GM21447 (cell line): Measurements from ENCODE around the gene UGT8.
A peak's percentile ranks its signal among the peaks of the same experiment; 100 is the strongest.

ENCODE experiments used
- ATAC-seq: cut with Tn5 transposase; IDR thresholded peaks from one replicate; pipeline ENCODE4 v1.9.1; 2021; ENCODE audit not compliant: unreplicated experiment

The UGT8 gene

DNA sequence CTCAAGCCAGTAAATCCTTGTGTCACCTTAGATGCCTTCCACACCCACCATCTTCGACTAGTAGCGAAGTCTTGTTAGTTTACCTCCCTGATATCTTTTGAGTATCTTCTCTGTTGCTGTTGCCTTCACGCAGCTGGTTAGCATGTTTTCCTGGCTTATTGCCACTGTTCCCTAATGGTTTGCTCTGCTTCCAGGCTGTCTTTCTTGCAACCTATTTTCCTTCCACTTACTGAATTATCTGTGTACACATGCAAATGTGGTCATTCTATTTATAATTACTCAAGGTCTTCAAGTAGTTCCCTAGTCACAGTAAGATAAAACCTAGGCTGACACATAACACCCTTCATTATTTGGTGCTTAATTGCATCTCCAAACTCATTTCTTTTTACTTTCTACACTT, 89.5 kb downstream of the UGT8 start:
- ATAC-seq, result no peak

- no peak for ATAC-seq
Measured at GRCh38 chr4:114690571-114690970, 92.0 kb downstream of the UGT8 start.

DNA sequence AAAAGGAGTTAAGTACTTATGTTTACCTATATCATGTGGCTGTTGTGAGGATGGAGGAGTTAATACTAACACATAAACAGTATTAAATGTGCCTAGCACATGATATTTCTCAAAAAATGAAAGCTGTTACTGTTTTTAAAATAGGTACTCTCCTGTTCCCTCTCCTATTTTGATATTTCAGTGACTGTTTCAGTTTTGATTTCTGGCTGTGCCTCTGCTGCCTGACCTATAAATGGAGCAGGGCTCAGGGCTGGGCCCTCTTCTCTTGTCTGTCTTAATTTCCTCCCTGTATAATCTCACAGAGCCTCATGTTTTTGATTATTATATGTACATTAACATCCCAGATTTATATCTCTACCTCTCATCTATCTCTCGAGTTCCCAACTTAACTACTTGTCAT, 93.3 kb downstream of the UGT8 start:
- peak; percentile 95 for ATAC-seq

GRCh38 chr4:114692958-114693357, 94.4 kb downstream of the UGT8 start:
- no peak for ATAC-seq

- ATAC-seq, result no peak
Measured at GRCh38 chr4:114694770-114695169, 96.2 kb downstream of the UGT8 start.

DNA sequence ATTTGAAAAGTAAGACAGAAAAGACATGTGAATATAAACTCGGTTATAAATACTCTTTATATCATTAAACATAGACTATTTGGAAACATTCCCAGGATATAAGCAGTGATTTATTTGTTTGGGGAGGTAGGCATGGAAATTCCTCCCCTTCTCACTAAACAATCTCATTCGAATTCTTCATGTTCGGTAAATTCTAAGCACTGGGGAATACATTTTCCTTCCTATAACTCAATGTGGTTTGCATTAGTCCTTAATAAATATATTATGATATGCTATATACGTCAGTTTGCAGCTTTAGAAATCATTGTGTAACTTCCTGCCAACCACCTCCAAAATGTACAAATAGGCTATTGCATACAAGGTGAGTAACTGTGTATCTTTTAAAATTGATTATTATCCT, 99.6 kb downstream of the UGT8 start:
- ATAC-seq, result no peak

DNA sequence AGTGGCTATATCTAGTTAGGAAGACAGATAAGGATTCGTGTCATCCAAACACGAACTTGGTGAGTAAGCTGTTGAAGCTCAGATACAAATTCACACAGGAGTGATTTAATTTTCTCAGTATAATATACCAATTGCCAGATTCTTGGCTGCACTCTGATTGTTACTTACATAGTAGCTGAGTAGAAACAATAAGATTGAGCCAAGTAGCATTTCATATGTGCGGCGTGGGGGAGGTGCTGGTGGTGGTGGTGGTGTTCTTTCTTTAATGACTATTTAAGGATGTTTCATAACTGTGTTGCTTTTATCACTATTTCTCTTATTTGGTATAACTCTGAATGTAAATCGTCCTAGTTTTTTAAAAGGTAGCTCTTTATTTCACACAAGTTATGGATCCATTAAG, 102.9 kb downstream of the UGT8 start:
- no peak for ATAC-seq

GRCh38 chr4:114717432-114717831, 118.8 kb downstream of the UGT8 start:
- ATAC-seq, result no peak

- ATAC-seq, result no peak
Measured at GRCh38 chr4:114725066-114725465, 126.5 kb downstream of the UGT8 start.

GRCh38 chr4:114727461-114727860, 128.9 kb downstream of the UGT8 start:
- no peak for ATAC-seq
